GM12891 (cell line): Measurements from ENCODE around the gene MAMSTR.

ENCODE experiments used
- DNase-seq: peaks from one replicate; pipeline ENCODE4 v3.0.0; 2011; ENCODE audit warnings: low spot score; ENCODE audit not compliant: insufficient read length
- FAIRE-seq: peaks from 2 replicates; lab custom pipeline; 2011; peaks lifted over from hg19 to GRCh38; lab: Jason Lieb, UNC
- PAX5 ChIP-seq: IDR thresholded peaks from 2 replicates; pipeline ENCODE4 v1.6.1; 2011; ENCODE audit warnings: low read length, moderate library complexity, mild to moderate bottlenecking; ENCODE audit not compliant: insufficient read depth, severe bottlenecking
- POLR2A ChIP-seq: IDR thresholded peaks from 2 replicates; pipeline ENCODE4 v1.6.1; 2011; ENCODE audit warnings: low read depth, low read length, control low read depth
- POLR2AphosphoS5 ChIP-seq: IDR thresholded peaks from 2 replicates; pipeline ENCODE4 v1.6.1; 2011; ENCODE audit warnings: low read depth, low read length, control low read depth
- POU2F2 ChIP-seq: IDR thresholded peaks from 2 replicates; pipeline ENCODE4 v1.6.1; 2011; ENCODE audit warnings: low read depth, mild to moderate bottlenecking, control low read depth, low read length, moderate library complexity
- SPI1 ChIP-seq: IDR thresholded peaks from 2 replicates; pipeline ENCODE4 v1.6.1; 2011; ENCODE audit warnings: low read depth, low read length, control low read depth
- TAF1 ChIP-seq: IDR thresholded peaks from 2 replicates; pipeline ENCODE4 v1.6.1; 2011; ENCODE audit warnings: low read depth, low read length, control low read depth

MAMSTR gene

DNA sequence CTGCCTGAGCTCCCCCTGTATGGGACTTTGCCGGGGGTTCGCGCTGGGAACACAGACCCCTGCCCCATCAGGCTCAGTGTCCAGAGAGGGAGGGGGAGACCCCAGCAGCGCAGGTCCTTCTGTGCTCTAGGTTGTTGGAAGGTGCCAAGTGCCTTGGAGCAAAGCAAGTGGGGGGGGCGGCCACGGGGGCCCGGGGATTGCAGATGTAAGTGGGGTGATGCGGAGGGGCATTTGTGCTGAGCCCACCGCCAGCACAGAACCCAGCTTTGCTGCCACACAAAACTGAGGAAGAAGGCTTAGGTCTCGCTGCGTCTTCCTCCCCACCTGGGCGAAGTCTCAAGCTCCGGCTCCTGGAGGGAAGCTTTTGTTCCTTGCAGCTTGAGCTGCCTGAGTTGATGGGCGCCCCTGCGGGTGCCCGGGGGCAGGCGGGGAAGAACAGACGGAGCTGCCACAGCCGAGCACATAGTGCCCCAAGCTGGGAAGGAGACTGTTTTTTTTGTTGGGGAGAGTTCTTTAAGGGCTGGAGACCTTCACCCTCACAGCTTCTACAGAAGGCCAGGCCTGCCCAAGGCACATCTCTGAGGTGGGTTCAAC lies 45.2 kb downstream of the MAMSTR start:
- no peak for TF ChIP-seq TAF1
- TF ChIP-seq PAX5: no peak
- TF ChIP-seq SPI1: no peak
- TF ChIP-seq POLR2A: no peak
- TF ChIP-seq POLR2AphosphoS5: no peak
- TF ChIP-seq POU2F2: no peak
- no peak for DNase-seq
- FAIRE-seq: no peak

DNA sequence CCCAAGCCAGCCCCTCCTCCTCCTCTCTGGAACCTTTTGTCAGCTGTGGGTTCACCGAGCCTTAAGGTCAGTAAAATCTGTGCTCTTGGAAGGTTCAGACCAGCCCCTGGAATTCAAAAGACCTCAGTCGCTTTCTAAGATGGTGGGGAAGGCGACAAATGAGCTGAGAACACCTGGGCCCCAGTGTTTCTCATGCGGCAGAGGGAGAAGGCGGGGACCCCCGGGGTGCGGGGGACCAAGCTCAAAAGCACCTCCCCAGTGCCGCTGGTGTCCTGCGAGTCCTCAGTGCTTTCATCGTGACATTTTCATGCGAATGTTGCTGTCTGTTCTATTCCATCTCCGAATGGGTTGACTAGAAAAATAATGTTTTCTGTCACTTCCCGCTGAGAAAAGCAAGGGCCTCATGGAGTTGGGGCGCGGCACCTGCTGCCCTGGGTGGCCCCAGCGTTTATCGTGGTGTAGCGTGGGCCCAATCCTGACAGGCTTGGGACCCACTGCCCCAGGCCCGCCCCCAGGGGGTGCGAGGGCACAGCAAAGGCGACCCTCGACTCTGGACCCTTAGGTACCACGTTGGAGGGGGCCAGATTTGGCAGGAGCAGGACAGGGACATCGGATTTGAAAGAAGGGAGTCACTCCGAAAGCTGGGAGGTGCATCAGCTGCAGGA lies 46.0 kb downstream of the MAMSTR start:
- TF ChIP-seq PAX5 (no peak), POLR2AphosphoS5 (no peak), POLR2A (no peak), POU2F2 (no peak), TAF1 (no peak), SPI1 (no peak)
- DNase-seq: no peak
- no peak for FAIRE-seq

DNA sequence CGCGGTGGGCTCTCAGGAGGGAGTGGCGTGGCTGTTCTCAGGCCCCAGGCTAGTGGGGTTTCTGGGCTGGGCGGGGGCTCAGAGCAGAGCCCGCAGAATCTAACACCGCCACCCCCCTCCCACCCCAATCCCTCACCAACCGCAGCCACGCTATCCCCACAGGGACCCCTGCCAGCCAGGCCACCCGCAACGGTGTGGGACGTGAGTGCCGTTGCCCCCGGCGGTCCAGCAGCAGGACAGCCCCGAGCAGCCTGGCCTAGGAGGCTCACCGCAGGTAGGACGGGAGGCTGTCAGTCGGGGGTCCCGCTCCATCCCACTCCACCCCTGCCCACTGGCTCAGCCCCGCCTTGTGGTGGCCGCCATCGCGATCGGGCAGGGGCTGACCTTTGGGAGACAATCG lies 46.5 kb downstream of the MAMSTR start, which contains the start of gene NTN5:
TSS of gene NTN5 (minus strand) at position 24 of the 400 bp plus-strand sequence. CDS start 2,031 bp downstream, outside the sequence.
- no peak for TF ChIP-seq POLR2A
- no peak for TF ChIP-seq PAX5
- TF ChIP-seq SPI1: no peak
- TF ChIP-seq TAF1: no peak
- TF ChIP-seq POU2F2: no peak
- TF ChIP-seq POLR2AphosphoS5: no peak
- no peak for FAIRE-seq
- DNase-seq: no peak

DNA sequence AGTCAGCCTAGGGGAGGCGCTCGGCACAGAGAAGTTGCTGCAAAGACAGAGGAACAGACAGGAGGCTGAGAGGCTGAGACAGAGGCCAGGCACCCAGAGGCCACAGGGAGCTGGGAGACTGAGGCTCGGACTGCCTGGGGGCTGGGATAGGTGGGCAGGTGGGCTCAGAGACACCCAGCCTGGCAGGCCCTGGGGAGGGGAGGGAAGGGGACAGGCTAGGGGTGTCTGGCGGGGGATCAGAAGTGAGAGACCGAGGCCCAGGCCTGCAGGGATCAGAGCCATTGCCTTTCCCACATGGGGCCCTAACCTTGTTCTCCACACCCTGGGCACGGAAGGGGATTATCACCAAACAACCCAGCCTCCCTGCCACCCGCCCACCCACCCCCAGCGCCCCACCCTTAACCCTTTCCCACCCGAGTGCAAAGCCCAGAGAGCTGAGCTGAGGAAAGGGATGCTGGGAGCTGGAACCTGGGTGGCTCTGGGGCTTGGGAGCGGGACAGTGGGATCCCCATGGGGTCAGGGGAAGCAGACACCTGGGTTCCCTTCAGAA lies 48.0 kb downstream of the MAMSTR start:
- TF ChIP-seq TAF1 (no peak), POLR2A (no peak), SPI1 (no peak), PAX5 (no peak), POLR2AphosphoS5 (no peak), POU2F2 (no peak)
- FAIRE-seq: no peak
- DNase-seq: no peak

DNA sequence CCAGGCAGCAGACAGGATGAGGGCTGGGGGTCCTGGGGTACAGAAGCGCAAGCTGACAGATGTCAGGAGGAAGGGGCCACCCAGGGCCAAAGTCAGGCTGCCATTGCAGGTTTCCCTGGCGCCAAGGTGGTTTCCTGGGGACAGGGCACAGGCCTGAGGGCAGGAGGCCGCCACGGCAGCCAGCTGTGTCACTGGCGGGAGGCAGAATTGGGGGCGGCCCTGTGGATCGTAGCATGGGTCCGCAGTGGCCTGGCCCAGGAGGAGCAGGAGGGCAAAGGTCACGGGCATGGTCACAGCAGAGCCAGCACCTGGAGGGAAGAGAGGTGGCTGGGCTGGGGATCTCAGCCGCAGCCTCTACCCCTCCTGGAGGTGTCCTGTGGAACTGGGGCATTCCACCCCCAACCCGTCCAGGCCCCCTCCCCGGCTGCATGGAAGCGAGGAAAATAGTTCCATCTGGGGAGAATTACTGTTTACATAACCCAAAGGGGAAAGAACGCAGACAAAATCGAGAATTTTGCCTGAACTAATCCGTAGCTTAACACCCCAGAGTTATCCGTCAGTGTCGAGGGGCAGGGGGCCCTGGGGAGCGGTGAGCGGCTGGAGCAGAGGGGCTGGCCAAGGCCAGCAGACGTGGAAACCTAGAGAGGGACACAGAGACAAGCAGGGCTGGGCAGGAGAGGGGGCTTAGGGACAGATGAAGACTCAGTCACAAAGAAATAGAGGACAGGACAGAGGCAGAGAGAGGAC lies 48.7 kb downstream of the MAMSTR start:
- no peak for FAIRE-seq
- TF ChIP-seq SPI1: no peak
- no peak for TF ChIP-seq POLR2A
- no peak for TF ChIP-seq TAF1
- no peak for TF ChIP-seq POU2F2
- no peak for TF ChIP-seq POLR2AphosphoS5
- no peak for TF ChIP-seq PAX5
- no peak for DNase-seq

DNA sequence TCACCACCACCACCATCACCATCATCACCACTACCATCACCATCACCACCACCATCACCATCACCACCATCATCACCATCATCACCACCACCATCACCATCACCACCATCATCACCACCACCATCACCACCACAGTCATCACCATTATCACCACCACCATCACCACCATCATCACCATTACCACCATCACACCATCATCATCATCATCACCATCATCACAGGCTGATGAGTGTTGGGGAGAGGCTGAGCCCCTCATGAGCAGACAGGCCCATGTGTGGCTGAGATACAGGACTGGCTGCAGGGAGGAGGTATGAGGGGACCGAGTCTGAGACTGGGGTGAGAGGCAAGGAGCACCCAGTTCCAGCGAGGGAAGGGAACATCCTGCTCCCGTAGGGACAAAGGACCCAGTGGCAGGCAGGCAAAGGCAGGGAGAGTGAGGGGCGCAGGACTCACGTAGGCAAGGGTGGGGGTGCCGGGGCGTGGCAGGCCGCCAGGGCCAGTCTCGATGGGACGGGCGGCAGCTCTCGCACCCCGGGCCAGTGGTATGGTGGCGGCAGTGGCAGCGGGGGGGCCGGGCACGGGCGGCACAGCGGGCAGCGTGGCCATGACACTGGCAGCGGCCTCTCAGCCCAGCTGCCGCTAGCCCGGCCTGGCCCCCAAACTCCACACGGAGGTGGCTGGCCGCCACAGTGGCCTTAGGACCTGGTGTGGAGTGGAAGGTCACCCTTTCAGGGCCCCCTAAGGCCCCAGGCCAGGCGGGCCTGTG lies 49.4 kb downstream of the MAMSTR start:
- no peak for FAIRE-seq
- no peak for DNase-seq
- TF ChIP-seq POLR2A (no peak), TAF1 (no peak), SPI1 (no peak), PAX5 (no peak), POU2F2 (no peak), POLR2AphosphoS5 (no peak)

DNA sequence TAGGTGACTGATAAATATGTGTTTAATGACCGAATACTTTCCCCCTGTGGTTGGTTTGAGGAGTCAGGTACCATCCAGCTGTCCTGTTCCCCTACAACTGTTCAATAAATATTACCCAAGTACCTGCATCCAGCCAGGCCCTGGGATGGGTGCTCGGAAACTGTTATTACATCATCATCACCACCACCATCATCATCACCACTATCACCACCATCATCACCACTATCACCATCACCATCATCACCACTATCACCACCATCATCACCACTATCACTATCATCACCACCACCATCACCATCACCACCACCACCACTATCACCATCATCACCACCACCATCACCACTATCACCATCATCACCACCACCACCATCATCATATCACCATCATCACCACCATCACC lies 50.8 kb downstream of the MAMSTR start:
- FAIRE-seq: peak; percentile 74
- no peak for TF ChIP-seq PAX5
- TF ChIP-seq TAF1: no peak
- no peak for TF ChIP-seq SPI1
- no peak for TF ChIP-seq POU2F2
- TF ChIP-seq POLR2A: no peak
- TF ChIP-seq POLR2AphosphoS5: no peak
- no peak for DNase-seq

DNA sequence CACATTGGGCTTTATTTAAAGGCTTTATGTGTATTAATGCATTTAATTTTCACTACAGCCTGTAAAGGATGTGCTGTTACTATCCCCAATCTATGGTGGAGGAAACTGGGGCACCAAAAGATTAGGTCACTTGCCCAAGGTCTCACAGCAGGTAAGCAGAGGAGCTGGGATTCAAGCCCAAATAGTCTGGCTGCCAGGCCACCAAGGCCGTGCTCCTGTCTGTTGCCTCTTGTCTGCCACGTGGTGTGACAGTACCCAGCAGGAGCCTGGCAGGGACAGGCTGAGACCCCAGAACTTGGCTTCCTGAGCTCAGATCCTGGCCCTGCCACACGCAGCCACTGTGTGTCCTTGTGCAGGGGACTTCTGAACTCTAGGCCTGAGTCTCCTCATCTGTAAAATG lies 51.2 kb downstream of the MAMSTR start:
- no peak for TF ChIP-seq TAF1
- FAIRE-seq: no peak
- DNase-seq: no peak

DNA sequence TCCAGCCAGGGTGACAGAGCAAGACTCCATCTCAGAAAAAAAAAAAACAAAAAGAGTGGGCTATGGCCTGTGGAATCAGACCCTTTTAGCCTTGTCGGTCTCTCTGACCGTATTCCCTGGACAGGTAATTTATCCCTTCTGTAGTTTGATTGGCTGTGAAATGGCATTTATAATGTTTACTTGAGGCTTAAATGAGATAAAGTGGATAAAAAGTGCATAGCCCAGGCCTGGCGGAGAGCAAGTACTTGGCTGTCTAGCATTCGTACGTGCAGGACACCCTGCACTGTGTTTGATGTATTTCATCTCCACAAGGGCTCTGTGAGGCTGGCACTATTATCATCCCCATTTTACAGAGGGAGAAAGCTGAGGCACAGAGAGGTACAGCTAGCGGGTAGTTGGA lies 53.7 kb downstream of the MAMSTR start:
- TF ChIP-seq PAX5 (no peak), POU2F2 (no peak), POLR2AphosphoS5 (no peak), SPI1 (no peak), POLR2A (no peak), TAF1 (no peak)
- DNase-seq (no peak), FAIRE-seq (no peak)
